ENCODE data around the gene KRTAP12-3. TPM values are rescaled to one million over a fixed set of nuclear protein-coding genes. Genes with fewer than 3 reads are reported as not detected.

The KRTAP12-3 gene
- total RNA-seq, 1 donor from 2014 or later, result not detected

DNA sequence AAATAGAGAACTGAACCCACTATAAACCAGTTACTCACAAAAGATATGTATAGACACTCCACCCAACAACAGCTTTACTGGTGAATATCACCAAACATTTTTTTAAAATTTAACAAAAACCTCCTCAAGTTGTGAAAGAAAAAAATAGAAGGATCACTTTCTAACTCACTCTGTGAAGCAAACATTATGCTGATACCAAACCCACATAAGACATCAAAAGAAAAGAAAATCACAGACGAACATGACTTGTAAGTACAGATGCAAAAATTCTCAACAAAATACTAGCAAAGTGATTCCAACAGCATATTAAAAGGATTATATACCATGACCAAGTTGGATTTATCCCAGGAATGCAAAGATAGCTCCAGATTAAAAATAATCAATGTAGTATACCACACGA lies 34.0 kb downstream of the KRTAP12-3 start:
- Mint-ChIP-seq H3K4me3 (no peak overlapping the region), H3K36me3 (peaks cover 2% of the 10 kb centered on the region), H3K4me1 (peaks cover 2% of the 10 kb centered on the region), H3K27ac (no peak overlapping the region), H3K9me3 (peaks cover 21% of the 10 kb centered on the region), H3K27me3 (ENCODE audit: low read depth) (peaks cover 51% of the 10 kb centered on the region)
- TF ChIP-seq, protein P1, sequence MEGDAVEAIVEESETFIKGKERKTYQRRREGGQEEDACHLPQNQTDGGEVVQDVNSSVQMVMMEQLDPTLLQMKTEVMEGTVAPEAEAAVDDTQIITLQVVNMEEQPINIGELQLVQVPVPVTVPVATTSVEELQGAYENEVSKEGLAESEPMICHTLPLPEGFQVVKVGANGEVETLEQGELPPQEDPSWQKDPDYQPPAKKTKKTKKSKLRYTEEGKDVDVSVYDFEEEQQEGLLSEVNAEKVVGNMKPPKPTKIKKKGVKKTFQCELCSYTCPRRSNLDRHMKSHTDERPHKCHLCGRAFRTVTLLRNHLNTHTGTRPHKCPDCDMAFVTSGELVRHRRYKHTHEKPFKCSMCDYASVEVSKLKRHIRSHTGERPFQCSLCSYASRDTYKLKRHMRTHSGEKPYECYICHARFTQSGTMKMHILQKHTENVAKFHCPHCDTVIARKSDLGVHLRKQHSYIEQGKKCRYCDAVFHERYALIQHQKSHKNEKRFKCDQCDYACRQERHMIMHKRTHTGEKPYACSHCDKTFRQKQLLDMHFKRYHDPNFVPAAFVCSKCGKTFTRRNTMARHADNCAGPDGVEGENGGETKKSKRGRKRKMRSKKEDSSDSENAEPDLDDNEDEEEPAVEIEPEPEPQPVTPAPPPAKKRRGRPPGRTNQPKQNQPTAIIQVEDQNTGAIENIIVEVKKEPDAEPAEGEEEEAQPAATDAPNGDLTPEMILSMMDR (IDR thresholded peaks at IDR 0.05; ENCODE audit: unreplicated experiment), result no peak
- DNase-seq (ENCODE audit: low spot score in 2 of 2, unreplicated experiment in 2 of 2), result no peak

DNA sequence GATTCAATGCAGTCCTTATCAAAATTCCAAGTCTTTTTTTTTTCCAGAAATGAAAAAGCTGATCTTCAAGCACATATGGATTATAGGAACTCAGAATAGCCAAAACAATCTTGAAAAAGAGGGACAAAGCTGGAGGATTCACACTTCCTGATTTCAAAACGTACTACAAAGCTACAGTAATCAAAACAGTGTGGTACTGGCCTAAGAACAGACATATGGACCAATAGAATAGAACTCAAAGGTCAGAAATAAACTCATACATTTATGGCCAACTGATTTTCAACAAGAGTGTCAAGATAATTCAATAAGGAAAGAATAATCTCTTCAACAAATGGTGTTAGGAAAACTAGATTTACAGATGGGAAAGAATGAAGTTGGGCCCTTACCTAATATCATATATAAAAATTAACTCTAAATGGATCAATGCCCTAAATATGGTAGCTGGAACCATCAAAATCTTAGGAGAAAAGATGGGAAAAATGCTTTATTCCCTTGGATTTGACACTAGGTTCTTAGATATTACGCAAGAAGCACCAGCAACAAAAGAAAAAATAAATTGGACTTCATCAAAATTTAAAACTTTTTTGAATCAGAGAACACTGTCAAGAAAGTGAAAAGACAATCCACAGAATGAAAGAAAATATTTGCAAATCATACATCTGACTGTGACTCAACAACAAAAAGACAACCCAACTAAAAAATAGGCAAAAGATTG lies 35.2 kb downstream of the KRTAP12-3 start:
- H3K4me3 Mint-ChIP-seq, result no peak overlapping the region
- DNase-seq (ENCODE audit: low spot score in 2 of 2, unreplicated experiment in 2 of 2), result no peak
- peaks cover 2% of the 10 kb centered on the region for H3K36me3 Mint-ChIP-seq
- no peak overlapping the region for H3K27ac Mint-ChIP-seq
- H3K27me3 Mint-ChIP-seq (ENCODE audit: low read depth), result peaks cover 50% of the 10 kb centered on the region
- TF ChIP-seq, protein P1 (IDR thresholded peaks at IDR 0.05; ENCODE audit: unreplicated experiment), result no peak
- peaks cover 8% of the 10 kb centered on the region for H3K4me1 Mint-ChIP-seq
- peaks cover 21% of the 10 kb centered on the region for H3K9me3 Mint-ChIP-seq

DNA sequence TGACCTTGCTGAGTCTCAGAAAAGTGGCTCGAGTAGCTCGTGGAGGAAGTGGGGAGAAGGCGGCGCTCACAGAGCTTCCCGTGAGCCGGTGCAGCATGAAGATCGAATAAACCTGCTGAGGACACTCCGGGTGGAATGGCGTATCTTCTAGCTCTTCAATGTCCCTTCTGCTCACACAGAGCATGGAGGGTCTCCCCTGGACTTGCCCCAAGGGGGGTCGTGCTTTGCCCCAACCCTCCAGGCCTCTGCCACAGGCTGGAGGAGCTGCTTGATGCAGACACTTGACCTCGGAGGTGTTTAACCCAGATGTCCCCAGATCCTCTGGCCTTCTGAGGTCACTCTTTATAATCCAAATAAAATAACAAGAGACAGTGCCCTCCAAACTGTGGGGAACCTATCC lies 37.0 kb downstream of the KRTAP12-3 start:
- Mint-ChIP-seq H3K4me1 (peaks cover 11% of the 10 kb centered on the region), H3K27me3 (ENCODE audit: low read depth) (peaks cover 60% of the 10 kb centered on the region), H3K36me3 (peaks cover 2% of the 10 kb centered on the region), H3K27ac (no peak overlapping the region), H3K4me3 (no peak overlapping the region), H3K9me3 (peaks cover 21% of the 10 kb centered on the region)
- TF ChIP-seq, protein P1 (IDR thresholded peaks at IDR 0.05; ENCODE audit: unreplicated experiment), result no peak
- peak in 1 of 2 experiments; percentile 19 for DNase-seq (ENCODE audit: low spot score in 2 of 2, unreplicated experiment in 2 of 2)

DNA sequence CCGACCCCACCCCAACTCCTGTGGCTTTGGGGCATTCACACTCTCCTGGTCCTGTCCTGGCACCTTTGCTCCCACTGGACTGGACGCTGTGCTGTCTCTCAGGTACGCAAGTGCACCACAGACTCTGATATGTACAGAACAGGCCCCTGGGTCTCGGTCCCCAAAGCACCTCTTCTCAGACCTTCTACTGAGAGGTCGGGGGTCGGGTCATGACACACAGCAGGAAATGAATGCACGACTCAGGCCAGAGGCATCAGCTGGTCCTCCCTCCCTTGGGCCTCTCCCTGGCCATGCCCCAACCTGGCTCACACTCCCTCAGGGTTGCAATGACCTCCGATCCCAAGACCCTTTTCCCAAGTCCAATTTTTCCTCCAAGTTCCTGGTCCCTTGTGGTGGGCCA lies 37.5 kb downstream of the KRTAP12-3 start:
- no peak overlapping the region for H3K4me3 Mint-ChIP-seq
- TF ChIP-seq, protein P1 (IDR thresholded peaks at IDR 0.05; ENCODE audit: unreplicated experiment), result no peak
- peaks cover 60% of the 10 kb centered on the region for H3K27me3 Mint-ChIP-seq (ENCODE audit: low read depth)
- H3K27ac Mint-ChIP-seq, result no peak overlapping the region
- peak in 1 of 2 experiments; percentile 25 for DNase-seq (ENCODE audit: low spot score in 2 of 2, unreplicated experiment in 2 of 2)
- H3K36me3 Mint-ChIP-seq, result peaks cover 2% of the 10 kb centered on the region
- peaks cover 11% of the 10 kb centered on the region for H3K4me1 Mint-ChIP-seq
- H3K9me3 Mint-ChIP-seq, result peaks cover 21% of the 10 kb centered on the region

DNA sequence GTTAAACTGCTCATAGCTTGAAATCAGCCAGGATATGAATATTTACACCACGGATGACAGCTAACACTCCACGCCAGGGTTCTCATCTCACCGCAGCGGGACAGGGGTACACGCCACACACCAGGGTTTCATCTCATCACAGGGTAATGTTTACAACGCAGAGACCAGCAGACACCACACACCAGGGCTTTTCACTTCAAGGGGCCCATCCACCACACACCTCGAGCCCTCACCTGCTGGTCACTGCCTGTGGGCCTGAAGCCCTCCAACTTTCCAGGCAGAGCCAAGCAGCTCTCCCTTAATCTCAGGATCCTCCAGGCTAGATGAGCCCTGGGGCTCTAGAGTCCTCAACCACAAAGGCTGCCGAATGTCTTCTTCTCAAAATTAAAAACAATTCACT lies 37.9 kb downstream of the KRTAP12-3 start:
- H3K4me1 Mint-ChIP-seq, result peaks cover 11% of the 10 kb centered on the region
- H3K9me3 Mint-ChIP-seq, result peaks cover 21% of the 10 kb centered on the region
- peaks cover 59% of the 10 kb centered on the region for H3K27me3 Mint-ChIP-seq (ENCODE audit: low read depth)
- TF ChIP-seq, protein P1 (IDR thresholded peaks at IDR 0.05; ENCODE audit: unreplicated experiment), result no peak
- peak in 1 of 2 experiments; percentile 16 for DNase-seq (ENCODE audit: low spot score in 2 of 2, unreplicated experiment in 2 of 2)
- H3K27ac Mint-ChIP-seq, result no peak overlapping the region
- peaks cover 2% of the 10 kb centered on the region for H3K36me3 Mint-ChIP-seq
- no peak overlapping the region for H3K4me3 Mint-ChIP-seq
